Left ventricle myocardium superior (tissue), 1 donor: ENCODE results near the gene TWF2. TPM values are rescaled to one million over a fixed set of nuclear protein-coding genes. Genes with fewer than 3 reads are reported as not detected.

Experiments
- ATAC-seq: fragments of 200-7000 bp; cut with Tn5 transposase; one replicate; pipeline ENCODE4 v1.9.1; 2020; ENCODE audit warnings: mild to moderate bottlenecking, moderate library complexity
- DNase-seq: peaks from one replicate; pipeline ENCODE4 v3.0.0-alpha.2; 2020
- intact Hi-C: fragments of 100-400 bp; cut with micrococcal nuclease; formaldehyde crosslinking; loops from one replicate; pipeline ENCODE4 v1.11.0; 2022
- total RNA-seq: library from RNA; stranded (reverse); fragmentation: NEBNext Ultra II Directional; extraction: Animal tissue kit (Norgen Biotek cat#: 25700); gene quantifications from one replicate; pipeline ENCODE4 v1.2.1, GENCODE V29; 2021
- donor health status: DM: no; HTN: yes; CAD: no; lungs with severe emphysema.

Gene TWF2
- total RNA-seq, 1 donor from 2014 or later: 103 TPM

GRCh38 chr3:52242039-52242438 lies 3.1 kb upstream of the TWF2 start:
- ATAC-seq: no peak
- DNase-seq: no peak
- intact Hi-C loops: no loop called here

GRCh38 chr3:52240886-52241370 lies 2.0 kb upstream of the TWF2 start:
- no peak for ATAC-seq
- no peak for DNase-seq
- intact Hi-C loops: no loop called here

- ATAC-seq (no peak), DNase-seq (peak; percentile 53)
- intact Hi-C loops: no loop called here
These were observed 1.3 kb upstream of the TWF2 start for GRCh38 chr3:52240059-52240885.

GRCh38 chr3:52238193-52238760 lies 681 bp downstream of the TWF2 start:
- intact Hi-C loops: no loop called here
- ATAC-seq: no peak
- DNase-seq: no peak

GRCh38 chr3:52237657-52238172 lies 1.2 kb downstream of the TWF2 start:
- DNase-seq: peak; percentile 91
- ATAC-seq: peak; percentile 60
- intact Hi-C loops: no loop called here

GRCh38 chr3:52237006-52237656 lies 1.8 kb downstream of the TWF2 start:
- ATAC-seq (no peak), DNase-seq (peak; percentile 23)
- intact Hi-C loops: no loop called here

- ATAC-seq (peak; percentile 5), DNase-seq (peak; percentile 31)
- intact Hi-C loops: no loop called here
These were observed 2.5 kb downstream of the TWF2 start for GRCh38 chr3:52236424-52236886.

GRCh38 chr3:52234516-52235447 lies 4.2 kb downstream of the TWF2 start:
- intact Hi-C loops: no loop called here
- DNase-seq: peak; percentile 74
- ATAC-seq: peak; percentile 49

GRCh38 chr3:52233968-52234367 lies 5.0 kb downstream of the TWF2 start:
- intact Hi-C loops: no loop called here
- peak; percentile 41 for ATAC-seq
- DNase-seq: peak; percentile 81

- intact Hi-C loops: no loop called here
- DNase-seq: no peak
These were observed 5.8 kb downstream of the TWF2 start for GRCh38 chr3:52233108-52233591.

GRCh38 chr3:52232279-52233107 lies 6.5 kb downstream of the TWF2 start:
- intact Hi-C loops: no loop called here
- ATAC-seq (no peak), DNase-seq (no peak)

More at GRCh38 chr3:52233108-52233591, 5.8 kb downstream of the TWF2 start:
- ATAC-seq: no peak

GRCh38 chr3:52231502-52232278 lies 7.3 kb downstream of the TWF2 start:
- ATAC-seq: peak; percentile 6
- intact Hi-C loops: no loop called here
- peak; percentile 87 for DNase-seq

- DNase-seq: no peak
- ATAC-seq: no peak
- intact Hi-C loops: no loop called here
These were observed 8.0 kb downstream of the TWF2 start for GRCh38 chr3:52230889-52231499.

GRCh38 chr3:52230461-52230860 lies 8.5 kb downstream of the TWF2 start:
- ATAC-seq: no peak
- intact Hi-C loops: no loop called here
- no peak for DNase-seq

- no peak for ATAC-seq
- no peak for DNase-seq
- intact Hi-C loops: no loop called here
These were observed 9.3 kb downstream of the TWF2 start for GRCh38 chr3:52229656-52230055.

- ATAC-seq (no peak), DNase-seq (no peak)
- intact Hi-C loops: no loop called here
These were observed 10.1 kb downstream of the TWF2 start for GRCh38 chr3:52228751-52229291.
